ENCODE measurements around the gene PAX7.

PAX7 gene

DNA sequence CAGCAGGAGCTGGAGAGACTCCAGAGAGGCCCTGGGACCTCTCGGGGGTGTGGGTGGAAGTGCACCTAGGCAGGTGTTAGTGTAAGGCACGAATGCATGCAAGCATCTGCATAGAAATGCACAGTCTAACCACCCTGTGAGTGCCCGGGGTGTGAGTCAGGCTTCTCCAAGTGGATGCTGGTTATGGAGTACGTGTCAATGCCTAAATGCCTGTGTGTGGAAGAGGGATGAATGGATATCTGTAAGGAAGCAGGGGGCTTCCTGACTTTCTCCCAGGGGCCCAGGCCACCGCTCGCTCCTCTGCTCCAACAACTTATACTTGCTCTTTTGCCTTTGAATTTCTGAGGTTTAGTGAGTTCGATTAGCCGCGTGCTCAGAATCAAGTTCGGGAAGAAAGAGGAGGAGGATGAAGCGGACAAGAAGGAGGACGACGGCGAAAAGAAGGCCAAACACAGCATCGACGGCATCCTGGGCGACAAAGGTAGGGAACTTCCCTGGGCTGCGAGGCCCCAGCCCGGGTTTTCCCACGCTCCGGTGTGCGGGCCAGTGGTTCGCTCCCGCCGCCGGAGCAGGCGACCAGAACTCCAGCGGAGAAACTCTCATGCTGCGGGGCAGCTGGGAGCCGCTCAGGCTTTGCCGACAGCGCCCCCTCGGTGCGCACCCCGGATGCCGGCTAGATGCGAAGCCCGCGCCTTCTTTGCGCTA lies 5.4 kb downstream of the PAX7 start:
- no peak for TF ChIP-seq POLR2AphosphoS5 (IDR thresholded peaks at IDR 0.05; ENCODE audit: low read depth, low read length)
- TF ChIP-seq REST (IDR thresholded peaks at IDR 0.05; ENCODE audit: insufficient read depth in 1 of 2, low read depth in 2 of 2, low read length in 2 of 2): no peak
- TF ChIP-seq SIN3A (IDR thresholded peaks at IDR 0.05; ENCODE audit: borderline replicate concordance, insufficient read depth, low read length): no peak
- TF ChIP-seq FOXP2 (optimal IDR thresholded peaks at IDR 0.05; ENCODE audit: borderline replicate concordance, extremely low read depth, extremely low read length, insufficient read depth): no peak
- TF ChIP-seq TAF1 (IDR thresholded peaks at IDR 0.05; ENCODE audit: borderline replicate concordance, insufficient read depth, low read length): no peak

DNA sequence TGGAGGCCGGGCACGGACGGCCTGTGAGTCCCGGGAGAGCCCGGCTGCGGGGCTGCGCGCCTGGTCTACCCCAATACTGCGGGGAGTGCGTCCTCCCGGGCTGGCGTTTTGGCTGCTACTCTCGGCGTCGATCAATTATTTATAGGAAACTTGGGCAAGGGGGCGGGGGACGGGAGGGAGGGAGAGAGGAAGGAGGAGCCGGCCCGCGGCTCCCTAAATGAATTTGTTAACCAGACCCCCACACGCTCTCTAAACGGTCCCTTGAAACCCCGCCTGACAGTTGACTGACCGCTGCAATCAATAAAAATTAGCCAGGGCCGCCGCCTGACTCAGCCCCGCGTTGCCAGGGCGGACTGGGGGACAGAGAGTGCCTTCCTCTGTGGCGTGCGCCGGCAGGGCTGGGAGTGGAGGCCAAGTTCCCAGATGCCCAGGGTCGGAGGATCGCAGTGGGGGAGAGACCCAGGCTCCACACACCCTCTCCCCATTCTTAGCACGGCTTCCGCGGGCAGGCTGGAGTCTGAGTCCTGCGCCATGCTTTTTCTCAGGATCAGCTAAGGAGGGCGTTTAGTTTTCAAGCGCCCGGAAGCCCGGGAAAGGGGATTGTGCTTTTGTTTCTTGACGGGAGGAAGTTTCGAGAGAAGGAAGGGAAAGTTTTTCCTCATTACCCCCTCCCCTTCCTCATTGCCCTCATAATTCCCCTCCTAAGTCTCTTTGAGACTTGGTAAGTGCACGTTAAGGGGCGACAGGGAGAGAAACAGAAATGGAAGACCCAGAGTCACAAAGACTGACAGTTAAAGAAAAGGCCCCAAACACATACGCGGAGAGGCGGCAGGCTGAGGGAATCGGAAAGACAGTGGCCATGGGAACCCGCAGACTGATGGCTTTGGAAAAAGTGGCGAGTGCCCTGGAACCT lies 6.2 kb downstream of the PAX7 start:
- TF ChIP-seq FOXP2 (optimal IDR thresholded peaks at IDR 0.05; ENCODE audit: borderline replicate concordance, extremely low read depth, extremely low read length, insufficient read depth) (no peak), SIN3A (IDR thresholded peaks at IDR 0.05; ENCODE audit: borderline replicate concordance, insufficient read depth, low read length) (no peak), POLR2AphosphoS5 (IDR thresholded peaks at IDR 0.05; ENCODE audit: low read depth, low read length) (no peak), REST (IDR thresholded peaks at IDR 0.05; ENCODE audit: insufficient read depth in 1 of 2, low read depth in 2 of 2, low read length in 2 of 2) (no peak), TAF1 (IDR thresholded peaks at IDR 0.05; ENCODE audit: borderline replicate concordance, insufficient read depth, low read length) (no peak)

DNA sequence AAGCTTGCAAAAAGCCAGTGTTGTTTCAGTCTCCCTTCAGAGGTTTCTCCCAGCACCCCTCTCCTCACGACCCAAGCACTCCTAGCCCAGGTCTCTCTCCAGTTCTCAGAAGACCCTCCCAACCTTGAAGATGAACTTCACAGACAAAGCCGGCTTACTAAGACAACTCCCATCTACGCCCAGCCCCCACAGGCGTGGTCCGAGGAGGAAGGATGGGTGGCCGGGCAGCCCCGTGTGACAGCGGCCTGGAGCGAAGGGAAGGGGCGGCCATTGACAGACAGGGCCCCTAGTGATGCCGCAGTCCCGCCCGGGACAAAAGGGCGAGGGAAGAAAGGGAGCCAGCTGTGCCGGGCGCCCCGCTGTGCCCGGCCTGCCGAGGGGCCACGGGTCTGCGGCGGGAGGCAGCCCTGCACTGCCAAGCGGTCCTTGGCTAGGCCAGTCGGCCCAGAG lies 6.9 kb downstream of the PAX7 start:
- TF ChIP-seq POLR2AphosphoS5 (IDR thresholded peaks at IDR 0.05; ENCODE audit: low read depth, low read length) (no peak), REST (IDR thresholded peaks at IDR 0.05; ENCODE audit: insufficient read depth in 1 of 2, low read depth in 2 of 2, low read length in 2 of 2) (no peak), SIN3A (IDR thresholded peaks at IDR 0.05; ENCODE audit: borderline replicate concordance, insufficient read depth, low read length) (no peak)

GRCh38 chr1:18637962-18638834 lies 7.6 kb downstream of the PAX7 start:
- TF ChIP-seq FOXP2 (optimal IDR thresholded peaks at IDR 0.05; ENCODE audit: borderline replicate concordance, extremely low read depth, extremely low read length, insufficient read depth): no peak
- no peak for TF ChIP-seq TAF1 (IDR thresholded peaks at IDR 0.05; ENCODE audit: borderline replicate concordance, insufficient read depth, low read length)
- no peak for TF ChIP-seq SIN3A (IDR thresholded peaks at IDR 0.05; ENCODE audit: borderline replicate concordance, insufficient read depth, low read length)
- TF ChIP-seq POLR2AphosphoS5 (IDR thresholded peaks at IDR 0.05; ENCODE audit: low read depth, low read length): no peak
- TF ChIP-seq REST (IDR thresholded peaks at IDR 0.05; ENCODE audit: insufficient read depth in 1 of 2, low read depth in 2 of 2, low read length in 2 of 2): no peak

All from PFSK-1 (cell line).